ENCODE results near the gene RPS2. TPM values are rescaled to one million over a fixed set of nuclear protein-coding genes. Genes with fewer than 3 reads are reported as not detected.

RPS2 gene
- total and polyA plus RNA-seq, 2 donors, result 2,266 to 2,485 TPM

DNA sequence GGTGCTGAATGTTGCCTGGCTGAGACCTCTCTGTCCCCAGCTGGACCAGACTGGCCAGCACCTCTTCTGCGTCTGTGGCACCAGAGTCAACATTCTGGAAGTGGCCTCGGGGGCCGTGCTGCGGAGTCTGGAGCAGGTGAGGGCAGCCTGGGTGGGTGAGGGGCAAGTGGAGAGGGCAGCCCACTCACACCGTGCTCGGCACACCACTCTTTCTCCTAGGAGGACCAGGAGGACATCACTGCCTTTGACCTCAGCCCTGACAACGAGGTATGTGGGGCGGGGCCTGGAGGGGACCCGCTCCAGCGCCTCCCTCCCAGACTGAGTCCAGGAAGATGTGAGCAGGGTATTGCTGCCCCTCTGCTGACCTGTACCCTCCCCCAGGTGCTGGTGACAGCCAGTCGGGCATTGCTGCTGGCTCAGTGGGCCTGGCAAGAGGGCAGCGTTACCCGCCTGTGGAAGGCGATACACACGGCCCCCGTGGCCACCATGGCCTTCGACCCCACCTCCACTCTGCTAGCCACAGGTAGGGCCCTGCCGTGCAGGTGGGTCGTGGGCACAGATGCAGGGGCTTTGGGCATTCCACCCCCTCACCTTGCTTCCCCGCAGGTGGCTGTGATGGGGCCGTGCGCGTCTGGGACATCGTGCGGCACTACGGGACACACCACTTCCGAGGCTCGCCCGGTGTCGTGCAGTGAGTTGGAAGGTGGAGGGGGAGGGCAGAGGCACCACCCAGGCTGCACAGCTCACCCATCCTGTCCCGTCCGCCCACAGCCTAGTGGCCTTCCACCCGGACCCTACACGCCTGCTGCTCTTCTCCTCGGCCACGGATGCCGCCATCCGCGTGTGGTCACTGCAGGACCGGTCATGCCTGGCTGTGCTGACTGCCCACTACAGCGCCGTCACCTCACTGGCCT is 9.8 kb upstream of the RPS2 start:
- Histone ChIP-seq H3K4me1 (ENCODE audit: control insufficient read depth in 2 of 2, insufficient read depth in 2 of 2, low read length in 2 of 2) (peaks cover 7 to 18% of the 10 kb centered on the region in 2 donors), H3K4me3 (ENCODE audit: low read length in 2 of 2) (no peak overlapping the region), H3K27me3 (ENCODE audit: control insufficient read depth in 2 of 2, insufficient read depth in 1 of 2, low read length in 1 of 2) (peaks cover 13 to 15% of the 10 kb centered on the region in 2 donors), H3K9me3 (ENCODE audit: control insufficient read depth in 2 of 2, insufficient read depth in 1 of 2, low read length in 1 of 2) (peaks cover 0 to 2% of the 10 kb centered on the region in 2 donors), H3K27ac (ENCODE audit: low read depth in 1 of 2, low read length in 1 of 2) (no peak overlapping the region), H3K36me3 (ENCODE audit: control insufficient read depth in 2 of 2, insufficient read depth in 2 of 2, low read length in 1 of 2) (peaks cover 39 to 51% of the 10 kb centered on the region in 2 donors)
- WGBS, result 97% methylated on average over 42 of the region's 42 CpGs
- no peak for DNase-seq (ENCODE audit: low read depth in 6 of 9, low spot score in 9 of 9)

DNA sequence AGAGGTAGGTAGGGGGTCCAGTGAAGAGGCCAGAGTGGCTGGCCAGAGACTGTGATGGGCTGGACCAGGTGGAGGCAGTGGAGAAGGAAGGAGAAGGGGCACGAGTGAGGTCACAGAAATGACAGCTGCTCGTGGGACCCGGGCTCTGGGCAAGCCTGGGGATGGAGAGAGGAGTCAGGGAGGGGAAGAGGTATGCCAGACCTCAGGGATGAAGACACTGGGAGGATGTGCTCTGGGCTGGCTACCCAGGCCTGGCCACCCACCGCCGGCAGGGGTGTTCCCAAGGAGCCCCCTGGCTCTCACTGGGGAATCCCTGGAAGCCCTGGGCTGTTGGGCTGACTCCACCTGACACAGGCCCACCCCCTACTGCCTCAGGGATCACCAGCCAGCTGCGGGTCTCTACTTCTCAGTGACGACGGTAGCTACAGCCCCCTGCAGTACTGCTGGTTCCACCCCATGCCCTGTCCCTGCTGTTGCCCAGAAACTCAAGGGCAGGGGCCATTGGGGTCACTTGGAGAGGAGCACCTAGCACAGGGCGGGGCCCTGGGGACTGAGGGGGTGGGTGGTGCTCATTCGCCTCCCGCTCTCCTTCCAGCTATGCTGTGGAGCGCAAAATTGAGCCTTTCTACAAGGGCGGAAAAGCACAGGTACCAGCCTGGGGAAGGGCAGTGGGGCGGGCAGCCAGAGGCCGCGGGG is 9.0 kb upstream of the RPS2 start:
- WGBS, result 98% methylated on average over 16 of the region's 16 CpGs
- peaks cover 37 to 48% of the 10 kb centered on the region in 2 donors for H3K36me3 ChIP-seq (ENCODE audit: control insufficient read depth in 2 of 2, insufficient read depth in 2 of 2, low read length in 1 of 2)
- peaks cover 5 to 7% of the 10 kb centered on the region in 2 donors for H3K27me3 ChIP-seq (ENCODE audit: control insufficient read depth in 2 of 2, insufficient read depth in 1 of 2, low read length in 1 of 2)

GRCh38 chr16:1972490-1972877 is 7.9 kb upstream of the RPS2 start:
- Histone ChIP-seq H3K4me1 (ENCODE audit: control insufficient read depth in 2 of 2, insufficient read depth in 2 of 2, low read length in 2 of 2) (peaks cover 7 to 18% of the 10 kb centered on the region in 2 donors), H3K4me3 (ENCODE audit: low read length in 2 of 2) (peak overlapping the region; percentile 80 to 95), H3K27ac (ENCODE audit: low read depth in 1 of 2, low read length in 1 of 2) (no peak overlapping the region), H3K9me3 (ENCODE audit: control insufficient read depth in 2 of 2, insufficient read depth in 1 of 2, low read length in 1 of 2) (no peaks in the 10 kb centered on the region), H3K27me3 (ENCODE audit: control insufficient read depth in 2 of 2, insufficient read depth in 1 of 2, low read length in 1 of 2) (no peaks in the 10 kb centered on the region), H3K36me3 (ENCODE audit: control insufficient read depth in 2 of 2, insufficient read depth in 2 of 2, low read length in 1 of 2) (peaks cover 26 to 36% of the 10 kb centered on the region in 2 donors)
- DNase-seq (ENCODE audit: low read depth in 6 of 9, low spot score in 9 of 9), result no peak
- WGBS, result 7% methylated on average over 22 of the region's 22 CpGs

More for the DNA sequence above, 9.0 kb upstream of the RPS2 start:
- no peaks in the 10 kb centered on the region for H3K9me3 ChIP-seq (ENCODE audit: control insufficient read depth in 2 of 2, insufficient read depth in 1 of 2, low read length in 1 of 2)
- no peak overlapping the region for H3K4me3 ChIP-seq (ENCODE audit: low read length in 2 of 2)
- H3K4me1 ChIP-seq (ENCODE audit: control insufficient read depth in 2 of 2, insufficient read depth in 2 of 2, low read length in 2 of 2), result peaks cover 7 to 18% of the 10 kb centered on the region in 2 donors
- DNase-seq (ENCODE audit: low read depth in 6 of 9, low spot score in 9 of 9), result no peak
- no peak overlapping the region for H3K27ac ChIP-seq (ENCODE audit: low read depth in 1 of 2, low read length in 1 of 2)

GRCh38 chr16:1971796-1972489 is 7.3 kb upstream of the RPS2 start, which contains the start of gene TBL3:
Gene TBL3 (plus strand): TSS chr16:1972053. CDS start chr16:1972165, 112 bp downstream.
- DNase-seq (ENCODE audit: low read depth in 6 of 9, low spot score in 9 of 9), result peak; percentile 82 to 97 (median 95)
- under 1% methylated on average over 78 of the region's 78 CpGs for WGBS

DNA sequence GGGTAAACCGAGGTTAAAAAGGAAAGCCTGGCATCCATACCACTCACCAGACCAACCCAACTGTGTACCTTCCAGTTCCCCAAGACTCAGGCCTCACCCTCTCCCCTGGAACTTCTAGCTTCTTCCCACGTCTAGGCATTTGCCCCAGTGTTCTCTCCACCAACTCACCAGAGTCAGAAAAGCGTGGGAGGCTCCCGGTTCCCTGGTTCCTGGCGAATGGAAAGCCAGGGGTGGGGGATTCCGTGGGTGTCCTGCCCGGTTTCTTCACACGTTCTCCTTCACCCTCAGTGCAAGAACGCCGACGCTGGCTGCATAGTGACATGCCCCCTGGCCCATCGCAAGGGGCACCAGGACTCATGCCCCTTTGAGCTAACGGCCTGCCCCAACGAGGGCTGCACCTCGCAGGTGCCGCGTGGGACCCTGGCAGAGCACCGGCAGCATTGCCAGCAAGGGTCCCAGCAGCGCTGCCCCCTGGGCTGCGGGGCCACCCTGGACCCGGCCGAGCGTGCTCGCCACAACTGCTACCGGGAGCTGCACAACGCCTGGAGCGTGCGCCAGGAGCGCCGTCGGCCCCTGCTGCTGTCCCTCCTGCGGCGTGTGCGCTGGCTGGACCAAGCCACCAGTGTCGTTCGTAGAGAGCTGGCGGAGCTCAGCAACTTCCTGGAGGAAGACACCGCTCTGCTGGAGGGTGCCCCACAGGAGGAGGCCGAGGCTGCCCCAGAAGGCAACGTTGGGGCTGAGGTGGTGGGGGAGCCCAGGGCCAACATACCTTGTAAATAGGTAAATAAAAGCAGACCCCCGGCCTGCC is 3.7 kb upstream of the RPS2 start:
- H3K4me1 ChIP-seq (ENCODE audit: control insufficient read depth in 2 of 2, insufficient read depth in 2 of 2, low read length in 2 of 2), result peaks cover 11 to 35% of the 10 kb centered on the region in 2 donors
- no peaks in the 10 kb centered on the region for H3K9me3 ChIP-seq (ENCODE audit: control insufficient read depth in 2 of 2, insufficient read depth in 1 of 2, low read length in 1 of 2)
- H3K27me3 ChIP-seq (ENCODE audit: control insufficient read depth in 2 of 2, insufficient read depth in 1 of 2, low read length in 1 of 2), result no peaks in the 10 kb centered on the region
- DNase-seq (ENCODE audit: low read depth in 6 of 9, low spot score in 9 of 9), result no peak
- no peak overlapping the region for H3K4me3 ChIP-seq (ENCODE audit: low read length in 2 of 2)
- no peak overlapping the region for H3K27ac ChIP-seq (ENCODE audit: low read depth in 1 of 2, low read length in 1 of 2)
- peaks cover 0 to 4% of the 10 kb centered on the region in 2 donors for H3K36me3 ChIP-seq (ENCODE audit: control insufficient read depth in 2 of 2, insufficient read depth in 2 of 2, low read length in 1 of 2)
- 96% methylated on average over 41 of the region's 41 CpGs for WGBS

More at GRCh38 chr16:1971796-1972489, 7.3 kb upstream of the RPS2 start, which contains the start of gene TBL3:
- peaks cover 7 to 18% of the 10 kb centered on the region in 2 donors for H3K4me1 ChIP-seq (ENCODE audit: control insufficient read depth in 2 of 2, insufficient read depth in 2 of 2, low read length in 2 of 2)
- H3K27me3 ChIP-seq (ENCODE audit: control insufficient read depth in 2 of 2, insufficient read depth in 1 of 2, low read length in 1 of 2), result no peaks in the 10 kb centered on the region
- no peaks in the 10 kb centered on the region for H3K9me3 ChIP-seq (ENCODE audit: control insufficient read depth in 2 of 2, insufficient read depth in 1 of 2, low read length in 1 of 2)
- peak within 1 kb of the TSS; percentile 80 to 95 for H3K4me3 ChIP-seq (ENCODE audit: low read length in 2 of 2)
- H3K27ac ChIP-seq (ENCODE audit: low read depth in 1 of 2, low read length in 1 of 2), result peak within 1 kb of the TSS; percentile 84 to 97
- peaks cover 22 to 31% of the 10 kb centered on the region in 2 donors for H3K36me3 ChIP-seq (ENCODE audit: control insufficient read depth in 2 of 2, insufficient read depth in 2 of 2, low read length in 1 of 2)

DNA sequence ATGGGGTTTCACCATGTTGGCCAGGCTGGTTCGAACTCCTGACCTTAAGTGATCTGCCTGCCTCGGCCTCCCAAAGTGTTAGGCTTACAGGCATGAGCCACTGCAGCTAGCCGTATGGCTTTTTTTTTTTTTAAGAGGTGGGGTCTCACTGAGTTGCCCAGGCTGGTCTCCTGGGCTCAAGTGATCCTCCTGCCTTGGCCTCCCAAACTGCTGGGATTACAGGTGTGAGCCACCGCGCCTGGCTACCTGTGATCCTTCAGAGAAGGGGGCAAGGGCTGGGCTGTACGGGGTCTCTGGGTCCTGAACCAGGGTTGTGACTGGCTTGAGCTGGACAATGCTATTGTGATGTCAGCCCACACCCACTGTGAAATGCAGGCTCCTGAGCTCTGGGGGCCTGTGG is 1.8 kb upstream of the RPS2 start, which contains the start of gene RNF151:
Gene RNF151 (plus strand): TSS at position 397 of the 400 bp plus-strand sequence. CDS start 26 bp downstream, outside the sequence.
- Histone ChIP-seq H3K27ac (ENCODE audit: low read depth in 1 of 2, low read length in 1 of 2) (peak within 1 kb of the TSS in 1 of 2 donors; percentile 88), H3K4me1 (ENCODE audit: control insufficient read depth in 2 of 2, insufficient read depth in 2 of 2, low read length in 2 of 2) (peaks cover 8 to 41% of the 10 kb centered on the region in 2 donors), H3K36me3 (ENCODE audit: control insufficient read depth in 2 of 2, insufficient read depth in 2 of 2, low read length in 1 of 2) (peaks cover 14 to 23% of the 10 kb centered on the region in 2 donors), H3K27me3 (ENCODE audit: control insufficient read depth in 2 of 2, insufficient read depth in 1 of 2, low read length in 1 of 2) (no peaks in the 10 kb centered on the region), H3K9me3 (ENCODE audit: control insufficient read depth in 2 of 2, insufficient read depth in 1 of 2, low read length in 1 of 2) (no peaks in the 10 kb centered on the region), H3K4me3 (ENCODE audit: low read length in 2 of 2) (peak within 1 kb of the TSS; percentile 83 to 95)
- 98% methylated on average over 6 of the region's 6 CpGs for WGBS
- DNase-seq (ENCODE audit: low read depth in 6 of 9, low spot score in 9 of 9), result no peak

GRCh38 chr16:1965396-1966001 is 873 bp upstream of the RPS2 start:
- Histone ChIP-seq H3K4me3 (ENCODE audit: low read length in 2 of 2) (peak overlapping the region; percentile 83 to 95), H3K27ac (ENCODE audit: low read depth in 1 of 2, low read length in 1 of 2) (peak overlapping the region; percentile 88 to 93), H3K9me3 (ENCODE audit: control insufficient read depth in 2 of 2, insufficient read depth in 1 of 2, low read length in 1 of 2) (no peaks in the 10 kb centered on the region), H3K27me3 (ENCODE audit: control insufficient read depth in 2 of 2, insufficient read depth in 1 of 2, low read length in 1 of 2) (no peaks in the 10 kb centered on the region), H3K4me1 (ENCODE audit: control insufficient read depth in 2 of 2, insufficient read depth in 2 of 2, low read length in 2 of 2) (peaks cover 6 to 40% of the 10 kb centered on the region in 2 donors), H3K36me3 (ENCODE audit: control insufficient read depth in 2 of 2, insufficient read depth in 2 of 2, low read length in 1 of 2) (peaks cover 19 to 32% of the 10 kb centered on the region in 2 donors)
- 29% methylated on average over 24 of the region's 24 CpGs for WGBS
- DNase-seq (ENCODE audit: low read depth in 6 of 9, low spot score in 9 of 9), result peak in 1 of 9 donors; percentile 37
